ENCODE results near the gene C1orf87. TPM values are rescaled to one million over a fixed set of nuclear protein-coding genes. Genes with fewer than 3 reads are reported as not detected.
A peak's percentile ranks its signal among the peaks of the same experiment; 100 is the strongest.

The C1orf87 gene
- total and polyA plus RNA-seq, 5 donors, result not detected

DNA sequence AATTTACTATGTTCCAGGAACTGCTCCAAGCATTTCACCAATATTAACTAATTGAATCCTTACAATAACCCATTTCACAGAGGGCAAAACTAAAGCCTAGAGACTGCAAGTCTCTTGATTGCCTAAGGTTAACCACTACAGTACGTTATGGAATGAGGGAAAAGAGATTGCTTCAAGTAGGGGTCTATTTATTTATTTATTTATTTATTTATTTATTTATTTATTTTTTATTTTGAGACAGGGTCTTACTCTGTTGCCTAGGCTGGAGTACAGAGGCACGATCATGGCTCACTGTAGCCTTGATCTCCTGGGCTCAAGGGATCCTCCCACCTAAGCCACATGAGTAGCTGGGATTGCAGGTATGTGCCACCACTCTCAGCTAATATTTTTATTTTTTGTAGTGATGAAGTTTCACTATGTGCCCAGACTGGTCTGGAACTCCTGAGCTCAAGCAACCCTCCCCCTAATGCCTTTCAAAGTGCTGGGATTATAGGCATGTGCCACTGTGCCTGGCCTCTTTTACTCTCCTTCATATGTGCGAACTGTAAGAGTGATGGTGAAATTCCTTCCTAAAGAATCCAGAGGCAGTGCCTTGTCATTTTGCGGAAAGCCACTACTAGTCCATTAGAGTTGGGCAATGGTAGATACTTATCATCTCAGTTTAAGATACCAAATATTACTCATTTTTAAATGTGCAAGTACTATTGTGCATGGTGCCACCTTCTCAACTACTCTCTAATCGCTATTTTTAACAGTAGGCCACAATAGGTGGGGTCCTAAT, 81.3 kb downstream of the C1orf87 start:
- WGBS, result 78% methylated on average over 5 of the region's 5 CpGs
- Histone ChIP-seq H3K4me1 (ENCODE audit: control insufficient read depth, insufficient read depth, low read length) (no peaks in the 10 kb centered on the region), H3K27ac (ENCODE audit: low read length) (no peak overlapping the region), H3K4me3 (ENCODE audit: low read length) (no peak overlapping the region), H3K27me3 (ENCODE audit: control insufficient read depth, insufficient read depth) (no peaks in the 10 kb centered on the region), H3K9me3 (ENCODE audit: control insufficient read depth, low read length) (no peaks in the 10 kb centered on the region)
- no peak for DNase-seq
- ATAC-seq, result no peak
- intact Hi-C loops (cut with DNase I), result no loop called here

DNA sequence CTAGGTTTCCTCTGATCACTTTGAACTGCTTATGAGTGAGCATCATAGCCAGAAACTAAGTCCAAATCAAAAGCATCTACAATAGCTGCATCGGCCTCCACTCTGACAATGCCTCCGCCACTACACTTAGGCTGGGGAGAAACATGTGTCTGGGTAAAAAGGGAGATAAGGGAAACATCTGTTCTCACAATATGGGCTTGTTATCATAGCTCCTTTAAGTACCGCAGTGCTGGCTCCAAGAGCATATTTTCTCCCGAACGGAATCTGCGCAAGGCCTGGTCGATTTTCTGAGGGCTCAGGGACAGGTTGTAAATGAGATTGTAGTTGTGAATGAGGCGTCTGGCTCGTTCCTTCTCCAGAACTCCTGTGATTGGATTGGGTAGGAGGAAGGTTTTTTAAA, 83.1 kb downstream of the C1orf87 start:
- WGBS, result 42% methylated on average over 9 of the region's 9 CpGs
- ATAC-seq, result no peak

DNA sequence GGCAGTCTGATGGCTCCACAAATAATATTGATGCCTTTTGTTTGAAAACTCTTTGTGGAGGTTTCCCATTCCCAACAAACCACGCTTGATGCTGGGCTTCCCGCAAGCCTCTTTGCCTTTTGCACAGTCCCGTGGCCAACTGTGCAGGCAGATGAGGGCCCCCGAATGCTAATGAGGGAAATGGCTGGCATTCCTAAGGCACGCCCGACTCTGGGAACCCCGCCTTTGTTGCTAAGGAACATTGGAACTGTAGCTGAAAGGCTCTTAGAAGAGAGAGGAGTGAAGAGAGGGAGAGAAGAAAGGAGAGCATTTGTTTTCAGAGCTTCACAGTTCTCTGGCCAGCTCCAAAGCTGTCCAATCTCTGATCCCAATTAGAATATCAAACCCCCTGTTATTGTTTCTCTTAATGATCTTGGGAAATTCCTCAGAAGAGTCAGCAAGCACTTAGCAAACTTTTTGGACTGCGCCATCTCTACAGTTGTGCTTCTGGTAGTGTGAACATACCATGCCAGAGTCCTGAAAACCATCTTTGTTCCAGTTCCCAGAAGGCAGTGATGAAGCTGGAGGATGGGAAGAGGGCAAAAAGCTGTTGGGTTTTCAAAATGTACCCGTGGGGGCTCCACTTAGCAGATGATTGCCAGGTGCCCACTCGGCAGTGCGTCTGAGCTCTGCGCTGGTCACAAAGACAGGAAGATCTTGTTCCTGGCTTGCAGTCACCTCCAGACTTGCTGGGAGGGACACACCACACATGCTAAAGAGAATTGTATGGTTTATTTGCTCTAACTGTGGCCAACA, 86.9 kb downstream of the C1orf87 start:
- Histone ChIP-seq H3K9me3 (ENCODE audit: control insufficient read depth, low read length) (no peaks in the 10 kb centered on the region), H3K27me3 (ENCODE audit: control insufficient read depth, insufficient read depth) (no peaks in the 10 kb centered on the region), H3K27ac (ENCODE audit: low read length) (no peak overlapping the region), H3K4me3 (ENCODE audit: low read length) (no peak overlapping the region), H3K4me1 (ENCODE audit: control insufficient read depth, insufficient read depth, low read length) (no peaks in the 10 kb centered on the region)
- peak in 1 of 3 donors; percentile 52 for DNase-seq
- intact Hi-C loops (cut with DNase I), result no loop called here
- ATAC-seq, result no peak
- 63% methylated on average over 12 of the region's 12 CpGs for WGBS

More for the DNA sequence above, 83.1 kb downstream of the C1orf87 start:
- no peak for DNase-seq
- Histone ChIP-seq H3K4me1 (ENCODE audit: control insufficient read depth, insufficient read depth, low read length) (no peaks in the 10 kb centered on the region), H3K9me3 (ENCODE audit: control insufficient read depth, low read length) (no peaks in the 10 kb centered on the region), H3K4me3 (ENCODE audit: low read length) (no peak overlapping the region), H3K27me3 (ENCODE audit: control insufficient read depth, insufficient read depth) (no peaks in the 10 kb centered on the region), H3K27ac (ENCODE audit: low read length) (no peak overlapping the region)
- intact Hi-C loops (cut with DNase I), result no loop called here

DNA sequence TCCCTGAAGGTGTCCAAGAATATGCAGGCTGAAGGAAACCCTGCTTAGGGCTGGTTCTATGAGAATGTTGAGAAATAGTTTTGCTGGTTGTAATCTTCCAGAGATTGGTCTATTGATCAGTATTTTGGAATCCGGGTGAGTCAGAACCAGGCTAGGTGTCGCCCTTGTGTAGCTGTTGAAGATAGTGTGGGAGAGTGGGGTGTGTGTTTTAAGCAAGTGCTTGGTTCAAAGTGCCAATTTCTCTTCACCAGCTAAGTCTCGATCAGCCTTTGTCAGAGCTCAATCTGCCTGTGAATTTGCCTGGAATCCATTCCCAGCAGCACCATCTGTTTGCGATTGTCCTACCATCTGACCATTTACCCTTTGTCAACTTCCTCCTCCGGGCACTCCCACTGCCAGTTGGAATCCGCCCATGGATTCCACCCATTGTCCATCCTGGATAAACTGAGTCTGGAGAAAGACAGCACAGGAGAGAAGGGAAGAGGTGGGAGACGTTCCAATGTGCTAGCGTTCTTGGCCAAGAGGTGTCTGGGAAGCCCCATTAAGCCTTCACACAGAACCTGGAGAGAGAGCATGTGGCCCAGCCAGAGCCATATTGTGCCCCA, 87.6 kb downstream of the C1orf87 start:
- ATAC-seq, result no peak
- intact Hi-C loops (cut with DNase I), result no loop called here

DNA sequence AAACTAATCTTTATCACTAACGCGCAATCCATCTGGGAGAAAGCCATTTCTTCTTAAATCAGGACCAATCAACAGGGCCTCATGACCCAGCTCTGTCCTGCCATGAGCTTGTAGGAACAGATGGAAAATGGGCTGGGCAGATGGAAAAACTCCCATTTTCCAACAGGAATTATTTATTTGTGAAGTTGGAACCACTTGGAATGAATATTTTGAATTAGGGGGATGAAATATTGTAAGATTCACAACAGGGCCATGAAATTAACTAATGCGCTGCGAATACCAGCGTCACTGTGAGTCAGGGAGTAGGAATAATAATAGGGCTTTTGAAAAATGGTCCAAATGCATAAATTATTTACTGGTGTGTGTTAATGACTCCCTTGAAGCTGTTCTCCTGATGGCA, 93.9 kb downstream of the C1orf87 start:
- WGBS, result 71% methylated on average over 5 of the region's 5 CpGs
- Histone ChIP-seq H3K27ac (ENCODE audit: low read length) (no peak overlapping the region), H3K4me3 (ENCODE audit: low read length) (no peak overlapping the region), H3K9me3 (ENCODE audit: control insufficient read depth, low read length) (no peaks in the 10 kb centered on the region), H3K4me1 (ENCODE audit: control insufficient read depth, insufficient read depth, low read length) (no peaks in the 10 kb centered on the region), H3K27me3 (ENCODE audit: control insufficient read depth, insufficient read depth) (no peaks in the 10 kb centered on the region)
- ATAC-seq (peak; percentile 29 to 54), DNase-seq (no peak)
- intact Hi-C loops (cut with DNase I), result loop anchor here in 3 of 4 donors (10.0 kb wide), 3 partner anchors 145 to 1875 kb away; no protein-coding TSS in a partner anchor

More for the DNA sequence above, 87.6 kb downstream of the C1orf87 start:
- Histone ChIP-seq H3K27ac (ENCODE audit: low read length) (no peak overlapping the region), H3K9me3 (ENCODE audit: control insufficient read depth, low read length) (no peaks in the 10 kb centered on the region), H3K27me3 (ENCODE audit: control insufficient read depth, insufficient read depth) (no peaks in the 10 kb centered on the region), H3K4me1 (ENCODE audit: control insufficient read depth, insufficient read depth, low read length) (no peaks in the 10 kb centered on the region), H3K4me3 (ENCODE audit: low read length) (no peak overlapping the region)
- no peak for DNase-seq
- 94% methylated on average over 8 of the region's 8 CpGs for WGBS

DNA sequence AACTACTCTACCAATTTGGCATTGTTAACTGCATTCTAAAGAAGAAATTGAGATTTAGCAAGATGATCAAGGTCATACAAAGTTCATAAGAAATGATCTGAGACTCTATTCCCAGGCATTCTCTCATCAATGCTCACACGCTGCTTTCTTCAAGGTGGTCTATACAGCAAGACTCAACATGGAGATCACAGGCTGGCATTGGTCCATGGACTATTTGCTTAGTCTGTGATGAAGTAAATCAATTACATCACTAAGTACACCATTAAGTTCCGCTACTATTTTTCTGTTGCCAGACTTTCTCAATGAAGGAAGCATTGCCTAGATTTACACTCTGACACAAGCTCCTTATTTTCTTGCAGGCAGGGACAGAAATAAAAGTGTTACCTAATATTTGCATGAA, 95.1 kb downstream of the C1orf87 start:
- DNase-seq (no peak), ATAC-seq (peak in 1 of 2 donors; percentile 40)
- Histone ChIP-seq H3K9me3 (ENCODE audit: control insufficient read depth, low read length) (no peaks in the 10 kb centered on the region), H3K4me3 (ENCODE audit: low read length) (no peak overlapping the region), H3K27ac (ENCODE audit: low read length) (no peak overlapping the region), H3K27me3 (ENCODE audit: control insufficient read depth, insufficient read depth) (no peaks in the 10 kb centered on the region), H3K4me1 (ENCODE audit: control insufficient read depth, insufficient read depth, low read length) (no peaks in the 10 kb centered on the region)
- WGBS, result 84% methylated on average over 2 of the region's 2 CpGs
- intact Hi-C loops (cut with DNase I), result loop anchor here in 3 of 4 donors (10.0 kb wide), 3 partner anchors 146 to 1876 kb away; no protein-coding TSS in a partner anchor

DNA sequence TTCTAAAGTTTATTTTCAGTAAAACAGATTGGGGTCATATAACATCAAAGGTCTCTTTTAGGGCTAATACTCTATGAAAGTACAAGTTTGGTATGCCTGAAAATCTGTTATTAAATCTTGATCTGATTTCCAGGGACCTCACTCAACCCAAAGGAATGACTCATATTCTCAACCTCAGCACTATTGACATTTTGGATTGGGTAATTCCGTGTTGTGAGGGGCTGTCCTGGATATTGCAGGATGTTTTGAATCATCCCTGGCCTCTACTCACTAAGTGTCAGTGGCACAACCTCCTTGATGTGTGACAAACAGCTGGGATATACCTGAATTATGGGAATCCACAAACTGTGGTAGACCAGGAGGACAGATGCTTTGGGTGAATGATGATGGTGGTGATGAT, 95.5 kb downstream of the C1orf87 start:
- intact Hi-C loops (cut with DNase I), result loop anchor here in 3 of 4 donors (10.0 kb wide), 3 partner anchors 147 to 1877 kb away; no protein-coding TSS in a partner anchor
- Histone ChIP-seq H3K9me3 (ENCODE audit: control insufficient read depth, low read length) (no peaks in the 10 kb centered on the region), H3K27me3 (ENCODE audit: control insufficient read depth, insufficient read depth) (no peaks in the 10 kb centered on the region), H3K27ac (ENCODE audit: low read length) (no peak overlapping the region), H3K4me1 (ENCODE audit: control insufficient read depth, insufficient read depth, low read length) (no peaks in the 10 kb centered on the region), H3K4me3 (ENCODE audit: low read length) (no peak overlapping the region)
- DNase-seq (no peak), ATAC-seq (peak in 1 of 2 donors; percentile 28)
- 78% methylated on average over 1 of the region's 1 CpG for WGBS

DNA sequence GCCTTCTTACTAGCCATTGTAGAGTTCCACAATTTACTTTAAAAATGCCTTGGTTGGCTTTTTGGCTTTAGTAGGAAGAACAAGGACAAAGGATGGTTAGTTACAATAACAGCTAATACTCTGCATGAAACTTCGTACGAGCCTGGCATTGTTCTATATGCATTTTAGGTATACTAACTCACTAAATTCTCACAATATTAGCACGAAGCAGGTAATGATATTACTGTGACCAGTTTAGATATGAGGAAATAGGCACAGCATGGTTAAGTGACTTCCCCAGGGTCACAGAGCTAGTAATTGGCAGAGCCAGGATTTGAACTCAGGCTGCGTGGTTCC, 96.5 kb downstream of the C1orf87 start:
- no peaks in the 10 kb centered on the region for H3K4me1 ChIP-seq (ENCODE audit: control insufficient read depth, insufficient read depth, low read length)
- ATAC-seq (no peak), DNase-seq (no peak)
- no peak overlapping the region for H3K4me3 ChIP-seq (ENCODE audit: low read length)
- WGBS, result 81% methylated on average over 4 of the region's 4 CpGs
- no peaks in the 10 kb centered on the region for H3K27me3 ChIP-seq (ENCODE audit: control insufficient read depth, insufficient read depth)
- H3K27ac ChIP-seq (ENCODE audit: low read length), result no peak overlapping the region
- intact Hi-C loops (cut with DNase I), result loop anchor here in 3 of 4 donors (10.0 kb wide), 3 partner anchors 148 to 1878 kb away; no protein-coding TSS in a partner anchor
- no peaks in the 10 kb centered on the region for H3K9me3 ChIP-seq (ENCODE audit: control insufficient read depth, low read length)

DNA sequence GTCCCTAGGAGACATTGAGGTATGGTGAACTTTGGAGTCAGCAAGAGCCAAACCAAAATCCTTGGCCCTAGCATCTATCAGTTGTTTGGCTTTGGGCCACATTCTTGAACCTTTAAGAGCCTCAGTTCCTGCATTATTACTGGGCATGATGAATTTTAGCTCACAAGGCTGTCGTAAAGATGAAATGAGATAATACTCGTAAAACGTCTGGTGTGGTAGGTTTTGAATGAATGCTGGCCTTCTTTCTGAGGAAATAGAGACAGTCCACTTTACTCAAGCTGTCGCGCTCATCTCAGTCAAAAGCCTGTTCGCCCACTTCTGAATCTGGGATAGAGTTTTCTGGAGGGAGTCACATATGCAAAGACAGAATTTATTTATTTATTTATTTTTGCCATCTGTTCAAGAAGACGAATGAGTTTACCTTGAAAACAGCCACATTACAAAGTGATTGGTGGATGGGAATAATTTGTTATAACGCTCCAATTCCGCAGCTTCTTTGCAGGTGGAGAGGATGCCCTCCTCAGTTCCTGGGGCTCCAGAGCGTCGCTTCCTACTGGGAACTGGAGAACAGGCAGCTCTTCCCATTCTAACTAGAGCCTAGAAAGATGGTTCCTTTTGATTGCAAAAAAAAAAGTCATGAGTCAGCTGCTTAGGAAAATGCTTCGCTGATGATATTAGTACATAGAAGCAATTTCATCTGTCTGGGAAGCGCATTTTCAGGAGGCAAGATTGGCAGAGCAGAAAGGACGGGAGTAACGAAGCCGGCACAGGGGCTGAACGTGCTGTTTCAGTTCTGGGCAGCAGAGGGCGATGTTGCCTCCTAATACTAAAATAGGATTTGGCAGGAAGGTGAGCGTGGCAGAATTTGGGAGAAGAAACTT, 97.1 kb downstream of the C1orf87 start:
- H3K4me1 ChIP-seq (ENCODE audit: control insufficient read depth, insufficient read depth, low read length), result no peaks in the 10 kb centered on the region

DNA sequence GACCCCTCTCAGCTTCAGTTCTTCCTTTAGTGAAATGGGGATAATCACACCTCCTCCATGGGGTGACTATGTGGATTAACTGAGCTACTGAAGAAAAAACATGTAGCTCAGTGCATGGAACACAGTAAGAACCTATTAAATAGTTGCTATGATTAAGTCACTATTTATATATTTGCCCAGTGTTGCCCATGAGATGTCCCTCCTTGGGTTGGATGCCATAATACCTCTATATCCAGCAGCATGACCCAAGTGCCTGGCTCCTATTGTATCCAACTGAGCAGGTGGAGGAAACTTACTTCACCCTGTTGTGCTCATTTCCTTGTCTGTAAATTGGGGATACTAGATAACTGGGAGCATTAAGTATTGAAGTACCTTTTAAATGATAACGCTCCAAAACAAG, 99.9 kb downstream of the C1orf87 start:
- ATAC-seq, result no peak
- Histone ChIP-seq H3K27me3 (ENCODE audit: control insufficient read depth, insufficient read depth) (no peaks in the 10 kb centered on the region), H3K27ac (ENCODE audit: low read length) (no peak overlapping the region), H3K9me3 (ENCODE audit: control insufficient read depth, low read length) (no peaks in the 10 kb centered on the region), H3K4me1 (ENCODE audit: control insufficient read depth, insufficient read depth, low read length) (no peaks in the 10 kb centered on the region), H3K4me3 (ENCODE audit: low read length) (no peak overlapping the region)
- no peak for DNase-seq
- 89% methylated on average over 1 of the region's 1 CpG for WGBS
- intact Hi-C loops (cut with DNase I), result loop anchor here (2.0 to 10.0 kb wide), 5 partner anchors 151 to 1881 kb away; no protein-coding TSS in a partner anchor

More for the DNA sequence above, 97.1 kb downstream of the C1orf87 start:
- intact Hi-C loops (cut with DNase I), result loop anchor here in 3 of 4 donors (10.0 kb wide), 3 partner anchors 148 to 1878 kb away; no protein-coding TSS in a partner anchor
- H3K9me3 ChIP-seq (ENCODE audit: control insufficient read depth, low read length), result no peaks in the 10 kb centered on the region
- H3K27ac ChIP-seq (ENCODE audit: low read length), result no peak overlapping the region
- peak; percentile 43 to 64 for ATAC-seq
- WGBS, result 41% methylated on average over 19 of the region's 19 CpGs
- peak; percentile 58 to 85 (median 76) for DNase-seq
- peak overlapping the region; percentile 25 for H3K4me3 ChIP-seq (ENCODE audit: low read length)
- H3K27me3 ChIP-seq (ENCODE audit: control insufficient read depth, insufficient read depth), result no peaks in the 10 kb centered on the region

All from right cardiac atrium (tissue), 5 donors.